A549 (cell line): ENCODE measurements around the gene CREB5. TPM values are rescaled to one million over a fixed set of nuclear protein-coding genes. Genes with fewer than 3 reads are reported as not detected.

Experiments
- ATAC-seq, 2 experiments: fragments of 200-7000 bp in 1 of 2; fragments of >200 bp in 1 of 2; cut with Nextera tagmentation in 1 of 2; cut with Tn5 transposase in 1 of 2; 3 replicates each; pipeline versions ENCODE4 v1.8.0 to v1.9.1; 2018 to 2020; ENCODE audit warnings: mild to moderate bottlenecking in 1 of 2, moderate library complexity in 1 of 2
- CTCF ChIA-PET: fragments of 300-600 bp; sonication (Branson Sonifier 250); formaldehyde crosslinking; extraction: SDS; loops from one replicate; lab custom pipeline; 2021; ENCODE audit warnings: antibody characterized with exemption, inconsistent platforms; lab: Yijun Ruan, JAX
- POLR2A ChIA-PET: fragments of 350-600 bp; formaldehyde crosslinking; extraction: SDS; loops from one replicate; lab custom pipeline; 2021; ENCODE audit warnings: antibody characterized with exemption, inconsistent platforms; lab: Yijun Ruan, JAX
- DNase-seq, 2 experiments: peaks; one replicate each; pipeline versions ENCODE4 v3.0.0 to v3.0.0-alpha.2; 2011 to 2016; ENCODE audit warnings: low read depth in 1 of 2, low spot score in 1 of 2
- FAIRE-seq: peaks from 2 replicates; lab custom pipeline; 2011; peaks lifted over from hg19 to GRCh38; lab: Jason Lieb, UNC
- H3K27ac ChIP-seq, 2 experiments: fragments of >200 bp; sonication (Bioruptor Twin); formaldehyde crosslinking; 3 replicates each; pipeline ENCODE4 v1.5.1; 2016 to 2017
- H3K4me1 ChIP-seq: fragments of >200 bp; sonication (Bioruptor Twin); formaldehyde crosslinking; 3 replicates; pipeline ENCODE4 v1.6.1; 2016
- H3K4me2 ChIP-seq: fragments of >200 bp; sonication (Bioruptor Twin); formaldehyde crosslinking; 3 replicates; pipeline ENCODE4 v1.6.1; 2016
- H3K4me3 ChIP-seq: fragments of >200 bp; sonication (Bioruptor Twin); formaldehyde crosslinking; 3 replicates; pipeline ENCODE4 v1.5.1; 2016
- H3K9me3 ChIP-seq: fragments of >200 bp; sonication (Bioruptor Twin); formaldehyde crosslinking; 3 replicates; pipeline ENCODE4 v1.6.1; 2016
- BCL3 ChIP-seq: fragments of >200 bp; sonication (Bioruptor Twin); formaldehyde crosslinking; IDR thresholded peaks from 3 replicates; pipeline ENCODE4 v1.6.1; 2016
- CBX2 ChIP-seq: fragments of 200-600 bp; sonication (generic); IDR thresholded peaks from 2 replicates; pipeline ENCODE4 v1.6.1; 2016; ENCODE audit warnings: low read depth, mild to moderate bottlenecking, borderline replicate concordance
- CEBPB ChIP-seq, 2 experiments: fragments of >200 bp in 1 of 2; sonication (Bioruptor Twin) in 1 of 2; formaldehyde crosslinking in 1 of 2; IDR thresholded peaks; 2 replicates each; pipeline ENCODE4 v1.6.1; 2012 to 2016
- E2F6 ChIP-seq: IDR thresholded peaks from 2 replicates; pipeline ENCODE4 v1.6.1; 2012; ENCODE audit warnings: low read depth, borderline replicate concordance
- FOSB ChIP-seq: fragments of 250-450 bp; sonication (Bioruptor Pico); IDR thresholded peaks from 2 replicates; pipeline ENCODE4 v1.5.0; 2020; ENCODE audit warnings: mild to moderate bottlenecking, moderate library complexity
- FOXS1 ChIP-seq: fragments of 250-450 bp; sonication (Bioruptor Pico); IDR thresholded peaks from 2 replicates; pipeline ENCODE4 v1.5.0; 2020; ENCODE audit warnings: mild to moderate bottlenecking, moderate library complexity
- GATA3 ChIP-seq: IDR thresholded peaks from 2 replicates; pipeline ENCODE4 v1.6.1; 2012; ENCODE audit warnings: borderline replicate concordance
- HES2 ChIP-seq: fragments of >200 bp; sonication (Bioruptor Twin); formaldehyde crosslinking; IDR thresholded peaks from 2 replicates; pipeline ENCODE4 v1.6.1; 2016
- HMGXB4 ChIP-seq: fragments of 250-450 bp; sonication (Bioruptor Pico); IDR thresholded peaks from 2 replicates; pipeline ENCODE4 v1.5.0; 2021; ENCODE audit warnings: mild to moderate bottlenecking, moderate library complexity, borderline replicate concordance
- HOXA7 ChIP-seq: fragments of 250-450 bp; sonication (Bioruptor Pico); IDR thresholded peaks from 2 replicates; pipeline ENCODE4 v1.5.0; 2020; ENCODE audit warnings: mild to moderate bottlenecking, moderate library complexity
- HOXB13 ChIP-seq: fragments of 250-450 bp; sonication (Bioruptor Pico); IDR thresholded peaks from 2 replicates; pipeline ENCODE4 v1.5.0; 2020; ENCODE audit warnings: low read depth, mild to moderate bottlenecking, moderate library complexity
- JUNB ChIP-seq: fragments of >200 bp; sonication (Bioruptor Twin); formaldehyde crosslinking; IDR thresholded peaks from 2 replicates; pipeline ENCODE4 v1.6.1; 2016
- MAFK ChIP-seq: fragments of 450-650 bp; IDR thresholded peaks from 2 replicates; pipeline ENCODE4 v1.6.1; 2014; ENCODE audit not compliant: partially characterized antibody
- MAZ ChIP-seq: fragments of 150-350 bp; IDR thresholded peaks from 2 replicates; pipeline ENCODE4 v1.6.1; 2014; ENCODE audit warnings: antibody characterized with exemption, low read depth, low read length, borderline replicate concordance
- MYC ChIP-seq: IDR thresholded peaks from 2 replicates; pipeline ENCODE4 v1.6.1; 2012; ENCODE audit warnings: mild to moderate bottlenecking, inconsistent platforms, low read length, improper control_type of control experiment, borderline replicate concordance
- NFE2L2 ChIP-seq: fragments of 150-350 bp; conservative IDR thresholded peaks from 2 replicates; pipeline ENCODE4 v1.6.1; 2014; ENCODE audit warnings: low read length
- NPAS2 ChIP-seq: fragments of 250-450 bp; sonication (Bioruptor Pico); IDR thresholded peaks from 2 replicates; pipeline ENCODE4 v1.8.0; 2022; ENCODE audit warnings: mild to moderate bottlenecking, moderate library complexity, borderline replicate concordance
- NR3C1 ChIP-seq: fragments of >200 bp; sonication (Bioruptor Twin); formaldehyde crosslinking; IDR thresholded peaks from 3 replicates; pipeline ENCODE4 v1.6.1; 2017
- POLR2A ChIP-seq: IDR thresholded peaks from 2 replicates; pipeline ENCODE4 v1.6.1; 2012; ENCODE audit warnings: mild to moderate bottlenecking, low read length
- POLR2AphosphoS2 ChIP-seq: conservative IDR thresholded peaks from 2 replicates; pipeline ENCODE4 v1.6.1; 2012; ENCODE audit warnings: low read length, improper control_type of control experiment, inconsistent platforms
- RAD21 ChIP-seq, 2 experiments: fragments of >200 bp in 1 of 2; sonication (Bioruptor Twin) in 1 of 2; formaldehyde crosslinking in 1 of 2; IDR thresholded peaks in 1 of 2; conservative IDR thresholded peaks in 1 of 2; 2 replicates in 1 of 2; 3 replicates in 1 of 2; pipeline ENCODE4 v1.6.1; 2012 to 2018; ENCODE audit warnings: inconsistent platforms in 1 of 2
- RNF2 ChIP-seq: fragments of 200-600 bp; sonication (generic); IDR thresholded peaks from 2 replicates; pipeline ENCODE4 v1.6.1; 2016; ENCODE audit warnings: low read depth, mild to moderate bottlenecking, antibody characterized with exemption, moderate library complexity, borderline replicate concordance
- TP53 ChIP-seq: fragments of 250-450 bp; sonication (Bioruptor Pico); IDR thresholded peaks from 2 replicates; pipeline ENCODE4 v1.5.0; 2021; ENCODE audit warnings: mild to moderate bottlenecking, moderate library complexity
- USF2 ChIP-seq: fragments of 450-650 bp; IDR thresholded peaks from 2 replicates; pipeline ENCODE4 v1.6.1; 2014; ENCODE audit warnings: antibody characterized with exemption
- ZSCAN20 ChIP-seq: fragments of 250-450 bp; sonication (Bioruptor Pico); IDR thresholded peaks from 2 replicates; pipeline ENCODE4 v1.8.0; 2022; ENCODE audit warnings: mild to moderate bottlenecking, moderate library complexity
- WGBS: methylation state at CpG from one replicate; pipeline ENCODE4 v1.1.6; 2017; ENCODE audit errors: missing lambda C conversion rate; 5-methylcytosine and 5-hydroxymethylcytosine counted together
- polyA plus RNA-seq, 4 experiments: library from polyadenylated mRNA; depleted of rRNA in 3 of 4; stranded (reverse); fragments of >200 nt; fragmentation: RNase III in 1 of 4; extraction: RNeasy Plus Mini Kit Qiagen cat#74134 plus additional on column Dnase treatment in 1 of 4; gene quantifications; 2 replicates in 3 of 4; 3 replicates in 1 of 4; pipeline ENCODE4 v1.2.3, GENCODE V29; 2011 to 2017

CREB5 gene
- polyA plus RNA-seq, 2 of the 4 experiments (the other 2 are of a cell fraction), result 0.61 to 1.5 TPM

- TF ChIP-seq POLR2A (no peak), NPAS2 (CRISPR knock-in tag) (no peak), BCL3 (no peak), ZSCAN20 (CRISPR knock-in tag) (no peak), NR3C1 (no peak), HMGXB4 (CRISPR knock-in tag) (no peak), RNF2 (no peak), MYC (no peak), CEBPB (IDR thresholded peaks at IDR 0.05) (no peak), GATA3 (no peak), HOXA7 (CRISPR knock-in tag) (no peak), USF2 (no peak), E2F6 (no peak), HOXB13 (CRISPR knock-in tag) (no peak), HES2 (no peak), RAD21 (conservative IDR thresholded peaks at IDR 0.05 in 1 of 2, IDR thresholded peaks at IDR 0.05 in 1 of 2) (no peak)
- no peak for DNase-seq
- WGBS, result 50% methylated on average over 3 of the region's 3 CpGs
- POLR2A ChIA-PET, result interaction anchor here (0.6 kb wide), 1 partner anchor 1321 kb away, joined by 3 read pairs; no protein-coding TSS in a partner anchor
- H3K27ac ChIP-seq, result no peak overlapping the region
- no peak for FAIRE-seq
- CTCF ChIA-PET, result no interaction called here
- H3K9me3 ChIP-seq, result 0 out of 3 replicates have a peak, but pooled peaks cover 2% of the 10 kb centered on the region
- no peak overlapping the region for H3K4me3 ChIP-seq
- H3K4me2 ChIP-seq, result no peak overlapping the region
- no peak for ATAC-seq
- no peaks in the 10 kb centered on the region for H3K4me1 ChIP-seq
These were observed 186.3 kb downstream of the CREB5 start for GRCh38 chr7:28598586-28598985.

GRCh38 chr7:28599411-28599810 is 187.1 kb downstream of the CREB5 start:
- no peaks in the 10 kb centered on the region for H3K4me1 ChIP-seq
- POLR2A ChIA-PET, result no interaction called here
- no peak for FAIRE-seq
- no peak overlapping the region for H3K4me3 ChIP-seq
- TF ChIP-seq HMGXB4 (CRISPR knock-in tag), result no peak
- TF ChIP-seq MAFK, result no peak
- no peak for TF ChIP-seq CBX2
- TF ChIP-seq ZSCAN20 (CRISPR knock-in tag), result no peak
- no peak for TF ChIP-seq TP53 (CRISPR knock-in tag)
- no peak for TF ChIP-seq CEBPB (IDR thresholded peaks at IDR 0.05)
- TF ChIP-seq JUNB, result no peak
- no peak for TF ChIP-seq GATA3
- no peak for TF ChIP-seq MAZ
- TF ChIP-seq NFE2L2, result no peak
- TF ChIP-seq RAD21 (conservative IDR thresholded peaks at IDR 0.05 in 1 of 2, IDR thresholded peaks at IDR 0.05 in 1 of 2), result no peak
- TF ChIP-seq FOXS1, result no peak
- no peak for TF ChIP-seq FOSB
- no peak for TF ChIP-seq POLR2AphosphoS2
- no peak for TF ChIP-seq HOXA7 (CRISPR knock-in tag)
- H3K4me2 ChIP-seq, result no peak overlapping the region
- H3K9me3 ChIP-seq, result 0 out of 3 replicates have a peak, but pooled peaks cover 2% of the 10 kb centered on the region
- WGBS, result 73% methylated on average over 5 of the region's 5 CpGs
- no peak for DNase-seq
- H3K27ac ChIP-seq, result no peak overlapping the region
- ATAC-seq, result no peak
- CTCF ChIA-PET, result interaction anchor here (0.6 kb wide), 1 partner anchor 10 kb away, joined by 3 read pairs; no protein-coding TSS in a partner anchor
